HL-60 (cell line): ENCODE measurements around the gene SH3PXD2A.

ENCODE experiments used
- DNase-seq, 2 experiments: peaks; one replicate each; pipeline ENCODE4 v3.0.0-alpha.2; 2010 to 2020; ENCODE audit warnings: low read depth in 1 of 2, low spot score in 1 of 2
- H3K27ac ChIP-seq: fragments of 250-450 bp; sonication (Bioruptor Pico); replicated peaks from 2 replicates; pipeline ENCODE4 v1.5.1; 2020; ENCODE audit warnings: mild to moderate bottlenecking, moderate library complexity
- H3K27me3 ChIP-seq: fragments of 250-450 bp; sonication (Bioruptor Pico); 2 replicates; pipeline ENCODE4 v1.5.1; 2021; ENCODE audit warnings: mild to moderate bottlenecking, moderate library complexity; ENCODE audit not compliant: insufficient read depth, poor library complexity, severe bottlenecking
- H3K4me3 ChIP-seq: replicated peaks from 2 replicates; pipeline ENCODE4 v1.5.1; 2011; ENCODE audit warnings: mild to moderate bottlenecking, control low read depth, low read length; ENCODE audit not compliant: insufficient read depth
- CTCF ChIP-seq: IDR thresholded peaks from one replicate; pipeline ENCODE4 v1.5.1; 2011; ENCODE audit warnings: low read length, control low read depth, inconsistent platforms; ENCODE audit not compliant: insufficient read depth
- GABPA ChIP-seq: IDR thresholded peaks from 2 replicates; pipeline ENCODE4 v1.6.1; 2012; ENCODE audit warnings: low read depth
- POLR2AphosphoS5 ChIP-seq: IDR thresholded peaks from 2 replicates; pipeline ENCODE4 v1.6.1; 2012; ENCODE audit warnings: low read depth
- REST ChIP-seq: IDR thresholded peaks from 2 replicates; pipeline ENCODE4 v1.6.1; 2012; ENCODE audit warnings: low read depth; ENCODE audit not compliant: insufficient replicate concordance
- SPI1 ChIP-seq: IDR thresholded peaks from 2 replicates; pipeline ENCODE4 v1.6.1; 2012; ENCODE audit warnings: low read depth, mild to moderate bottlenecking, borderline replicate concordance

The SH3PXD2A gene

GRCh38 chr10:103868200-103868599 lies 12.8 kb upstream of the SH3PXD2A start:
- H3K4me3 ChIP-seq, result no peak overlapping the region
- no peak overlapping the region for H3K27ac ChIP-seq
- no peaks in the 10 kb centered on the region for H3K27me3 ChIP-seq
- no peak for DNase-seq
- TF ChIP-seq CTCF (no peak), SPI1 (no peak), GABPA (no peak), POLR2AphosphoS5 (no peak), REST (no peak)

GRCh38 chr10:103861505-103861904 lies 6.1 kb upstream of the SH3PXD2A start:
- no peak for TF ChIP-seq POLR2AphosphoS5
- TF ChIP-seq GABPA, result no peak
- TF ChIP-seq CTCF, result no peak
- TF ChIP-seq SPI1, result no peak
- TF ChIP-seq REST, result no peak
- Histone ChIP-seq H3K27me3 (no peaks in the 10 kb centered on the region), H3K27ac (no peak overlapping the region), H3K4me3 (no peak overlapping the region)
- DNase-seq, result no peak

GRCh38 chr10:103859161-103860086 lies 4.0 kb upstream of the SH3PXD2A start:
- Histone ChIP-seq H3K27ac (no peak overlapping the region), H3K4me3 (no peak overlapping the region), H3K27me3 (no peaks in the 10 kb centered on the region)
- peak; percentile 36 to 69 for DNase-seq
- no peak for TF ChIP-seq SPI1
- TF ChIP-seq REST, result no peak
- no peak for TF ChIP-seq GABPA
- peak; percentile 37 for TF ChIP-seq CTCF
- TF ChIP-seq POLR2AphosphoS5, result no peak
